ENCODE measurements around the gene ZNF354C.

- TF ChIP-seq REST (IDR thresholded peaks at IDR 0.05; ENCODE audit: insufficient replicate concordance, low read depth) (no peak), POLR2AphosphoS5 (IDR thresholded peaks at IDR 0.05; ENCODE audit: low read depth) (no peak), CTCF (IDR thresholded peaks at IDR 0.05; ENCODE audit: insufficient read depth, low read length) (no peak), SPI1 (IDR thresholded peaks at IDR 0.05; ENCODE audit: borderline replicate concordance, low read depth) (no peak)
Observed at GRCh38 chr5:179125789-179126505, 65.8 kb downstream of the ZNF354C start.
